ENCODE measurements around the gene MOGAT1.

MOGAT1 gene

GRCh38 chr2:222673273-222673672 is 1.8 kb downstream of the MOGAT1 start:
- no peak for TF ChIP-seq CTCF (IDR thresholded peaks at IDR 0.05)

- no peak for TF ChIP-seq CTCF (IDR thresholded peaks at IDR 0.05)
These were observed 2.4 kb downstream of the MOGAT1 start for GRCh38 chr2:222673883-222674282.

GRCh38 chr2:222677981-222678380 is 6.5 kb downstream of the MOGAT1 start:
- no peak for TF ChIP-seq CTCF (IDR thresholded peaks at IDR 0.05)

GRCh38 chr2:222683805-222684204 is 12.3 kb downstream of the MOGAT1 start:
- no peak for TF ChIP-seq CTCF (IDR thresholded peaks at IDR 0.05)

- TF ChIP-seq CTCF (IDR thresholded peaks at IDR 0.05), result no peak
These were observed 14.8 kb downstream of the MOGAT1 start for GRCh38 chr2:222686086-222686750.

- no peak for TF ChIP-seq CTCF (IDR thresholded peaks at IDR 0.05)
These were observed 17.5 kb downstream of the MOGAT1 start for GRCh38 chr2:222688917-222689316.

GRCh38 chr2:222689322-222689721 is 17.9 kb downstream of the MOGAT1 start:
- no peak for TF ChIP-seq CTCF (IDR thresholded peaks at IDR 0.05)

All from LNCAP (cell line).